ENCODE results near the gene AQP7.

DNA sequence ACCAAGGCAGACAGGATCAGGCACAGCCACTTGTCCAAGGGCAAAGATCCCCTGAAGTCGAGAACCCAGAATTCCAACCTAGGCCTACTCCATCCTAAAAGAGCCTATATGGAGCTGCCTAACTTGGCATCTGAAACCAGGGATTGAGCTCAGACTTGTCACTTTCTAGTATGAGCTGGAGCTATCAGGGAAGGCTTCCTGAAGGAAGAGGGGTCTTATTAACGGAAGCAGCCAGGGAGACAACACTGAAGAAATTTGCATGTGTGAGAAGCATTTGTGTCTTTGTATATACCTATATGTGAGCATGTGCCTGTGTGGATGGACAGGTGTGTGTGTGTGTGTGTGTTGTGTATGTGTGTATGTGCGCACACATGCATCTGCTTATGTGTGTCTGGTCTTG is 4.7 kb upstream of the AQP7 start:
- TF ChIP-seq, protein P1, sequence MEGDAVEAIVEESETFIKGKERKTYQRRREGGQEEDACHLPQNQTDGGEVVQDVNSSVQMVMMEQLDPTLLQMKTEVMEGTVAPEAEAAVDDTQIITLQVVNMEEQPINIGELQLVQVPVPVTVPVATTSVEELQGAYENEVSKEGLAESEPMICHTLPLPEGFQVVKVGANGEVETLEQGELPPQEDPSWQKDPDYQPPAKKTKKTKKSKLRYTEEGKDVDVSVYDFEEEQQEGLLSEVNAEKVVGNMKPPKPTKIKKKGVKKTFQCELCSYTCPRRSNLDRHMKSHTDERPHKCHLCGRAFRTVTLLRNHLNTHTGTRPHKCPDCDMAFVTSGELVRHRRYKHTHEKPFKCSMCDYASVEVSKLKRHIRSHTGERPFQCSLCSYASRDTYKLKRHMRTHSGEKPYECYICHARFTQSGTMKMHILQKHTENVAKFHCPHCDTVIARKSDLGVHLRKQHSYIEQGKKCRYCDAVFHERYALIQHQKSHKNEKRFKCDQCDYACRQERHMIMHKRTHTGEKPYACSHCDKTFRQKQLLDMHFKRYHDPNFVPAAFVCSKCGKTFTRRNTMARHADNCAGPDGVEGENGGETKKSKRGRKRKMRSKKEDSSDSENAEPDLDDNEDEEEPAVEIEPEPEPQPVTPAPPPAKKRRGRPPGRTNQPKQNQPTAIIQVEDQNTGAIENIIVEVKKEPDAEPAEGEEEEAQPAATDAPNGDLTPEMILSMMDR (IDR thresholded peaks at IDR 0.05) = no peak
- no peak for TF ChIP-seq POLR2AphosphoS5 (IDR thresholded peaks at IDR 0.05)
